Measurements from ENCODE around the gene PHC3.

DNA sequence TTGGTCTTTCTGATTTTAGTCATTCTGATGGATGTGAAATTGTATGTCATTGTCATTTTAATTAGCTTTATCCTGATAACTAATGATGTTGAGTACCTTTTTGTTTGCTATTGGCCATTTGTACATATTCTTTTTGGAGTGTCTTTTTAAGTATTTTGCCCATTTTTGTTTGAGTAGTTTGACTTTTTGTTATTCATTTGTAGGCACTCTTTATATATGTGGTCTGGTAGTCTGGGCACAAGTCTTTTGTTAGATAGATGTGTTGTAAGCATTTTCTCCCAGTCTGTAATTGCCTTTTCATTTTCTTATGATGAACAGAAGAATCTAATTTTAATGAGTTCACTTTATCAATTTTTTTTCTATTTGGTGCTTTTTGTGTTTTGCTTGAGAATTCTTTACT lies 129.1 kb downstream of the PHC3 start:
- TF ChIP-seq, protein P1, sequence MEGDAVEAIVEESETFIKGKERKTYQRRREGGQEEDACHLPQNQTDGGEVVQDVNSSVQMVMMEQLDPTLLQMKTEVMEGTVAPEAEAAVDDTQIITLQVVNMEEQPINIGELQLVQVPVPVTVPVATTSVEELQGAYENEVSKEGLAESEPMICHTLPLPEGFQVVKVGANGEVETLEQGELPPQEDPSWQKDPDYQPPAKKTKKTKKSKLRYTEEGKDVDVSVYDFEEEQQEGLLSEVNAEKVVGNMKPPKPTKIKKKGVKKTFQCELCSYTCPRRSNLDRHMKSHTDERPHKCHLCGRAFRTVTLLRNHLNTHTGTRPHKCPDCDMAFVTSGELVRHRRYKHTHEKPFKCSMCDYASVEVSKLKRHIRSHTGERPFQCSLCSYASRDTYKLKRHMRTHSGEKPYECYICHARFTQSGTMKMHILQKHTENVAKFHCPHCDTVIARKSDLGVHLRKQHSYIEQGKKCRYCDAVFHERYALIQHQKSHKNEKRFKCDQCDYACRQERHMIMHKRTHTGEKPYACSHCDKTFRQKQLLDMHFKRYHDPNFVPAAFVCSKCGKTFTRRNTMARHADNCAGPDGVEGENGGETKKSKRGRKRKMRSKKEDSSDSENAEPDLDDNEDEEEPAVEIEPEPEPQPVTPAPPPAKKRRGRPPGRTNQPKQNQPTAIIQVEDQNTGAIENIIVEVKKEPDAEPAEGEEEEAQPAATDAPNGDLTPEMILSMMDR (IDR thresholded peaks at IDR 0.05; ENCODE audit: insufficient read depth, low read length): no peak
- TF ChIP-seq POLR2AphosphoS5 (IDR thresholded peaks at IDR 0.05; ENCODE audit: low read depth) (no peak), GABPA (IDR thresholded peaks at IDR 0.05; ENCODE audit: low read depth) (no peak)
- TF ChIP-seq, protein P2, sequence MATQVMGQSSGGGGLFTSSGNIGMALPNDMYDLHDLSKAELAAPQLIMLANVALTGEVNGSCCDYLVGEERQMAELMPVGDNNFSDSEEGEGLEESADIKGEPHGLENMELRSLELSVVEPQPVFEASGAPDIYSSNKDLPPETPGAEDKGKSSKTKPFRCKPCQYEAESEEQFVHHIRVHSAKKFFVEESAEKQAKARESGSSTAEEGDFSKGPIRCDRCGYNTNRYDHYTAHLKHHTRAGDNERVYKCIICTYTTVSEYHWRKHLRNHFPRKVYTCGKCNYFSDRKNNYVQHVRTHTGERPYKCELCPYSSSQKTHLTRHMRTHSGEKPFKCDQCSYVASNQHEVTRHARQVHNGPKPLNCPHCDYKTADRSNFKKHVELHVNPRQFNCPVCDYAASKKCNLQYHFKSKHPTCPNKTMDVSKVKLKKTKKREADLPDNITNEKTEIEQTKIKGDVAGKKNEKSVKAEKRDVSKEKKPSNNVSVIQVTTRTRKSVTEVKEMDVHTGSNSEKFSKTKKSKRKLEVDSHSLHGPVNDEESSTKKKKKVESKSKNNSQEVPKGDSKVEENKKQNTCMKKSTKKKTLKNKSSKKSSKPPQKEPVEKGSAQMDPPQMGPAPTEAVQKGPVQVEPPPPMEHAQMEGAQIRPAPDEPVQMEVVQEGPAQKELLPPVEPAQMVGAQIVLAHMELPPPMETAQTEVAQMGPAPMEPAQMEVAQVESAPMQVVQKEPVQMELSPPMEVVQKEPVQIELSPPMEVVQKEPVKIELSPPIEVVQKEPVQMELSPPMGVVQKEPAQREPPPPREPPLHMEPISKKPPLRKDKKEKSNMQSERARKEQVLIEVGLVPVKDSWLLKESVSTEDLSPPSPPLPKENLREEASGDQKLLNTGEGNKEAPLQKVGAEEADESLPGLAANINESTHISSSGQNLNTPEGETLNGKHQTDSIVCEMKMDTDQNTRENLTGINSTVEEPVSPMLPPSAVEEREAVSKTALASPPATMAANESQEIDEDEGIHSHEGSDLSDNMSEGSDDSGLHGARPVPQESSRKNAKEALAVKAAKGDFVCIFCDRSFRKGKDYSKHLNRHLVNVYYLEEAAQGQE (IDR thresholded peaks at IDR 0.05; ENCODE audit: insufficient replicate concordance, low read depth): no peak

Measured in HL-60 (cell line).